HepG2 (cell line): ENCODE results near the gene GRPEL2. TPM values are rescaled to one million over a fixed set of nuclear protein-coding genes. Genes with fewer than 3 reads are reported as not detected.
A peak's percentile ranks its signal among the peaks of the same experiment; 100 is the strongest.

Source experiments
- CREB3 ChIP-seq: sonication (generic); formaldehyde crosslinking; IDR thresholded peaks from 2 replicates; pipeline ENCODE4 v1.5.0; 2020; ENCODE audit warnings: missing genetic modification reagents
- FIP1L1 ChIP-seq: fragments of 200-400 bp; formaldehyde crosslinking; IDR thresholded peaks from 2 replicates; pipeline ENCODE4 v1.6.1; 2018; ENCODE audit warnings: low read depth, mild to moderate bottlenecking, low read length, moderate library complexity, borderline replicate concordance; ENCODE audit not compliant: insufficient read depth
- HINFP ChIP-seq: sonication (generic); formaldehyde crosslinking; IDR thresholded peaks from 2 replicates; pipeline ENCODE4 v1.4.0; 2020; ENCODE audit warnings: low read depth, mild to moderate bottlenecking, missing genetic modification reagents
- HOXA5 ChIP-seq: sonication (generic); formaldehyde crosslinking; IDR thresholded peaks from 2 replicates; pipeline ENCODE4 v1.4.0; 2020; ENCODE audit warnings: missing genetic modification reagents
- KAT8 ChIP-seq: IDR thresholded peaks from 2 replicates; pipeline ENCODE4 v1.6.1; 2016; ENCODE audit warnings: missing genetic modification reagents, missing compliant biosample characterization
- MAX ChIP-seq: IDR thresholded peaks from 2 replicates; pipeline ENCODE4 v1.6.1; 2012; ENCODE audit warnings: inconsistent platforms
- PITX1 ChIP-seq: sonication (generic); formaldehyde crosslinking; IDR thresholded peaks from 2 replicates; pipeline ENCODE4 v1.5.1; 2020; ENCODE audit warnings: mild to moderate bottlenecking, missing genetic modification reagents
- RFX3 ChIP-seq: IDR thresholded peaks from 2 replicates; pipeline ENCODE4 v1.6.1; 2016; ENCODE audit warnings: missing biosample characterization, missing genetic modification reagents
- RNF2 ChIP-seq: fragments of 450-650 bp; conservative IDR thresholded peaks from 2 replicates; pipeline ENCODE4 v1.6.1; 2016; ENCODE audit warnings: low read depth
- U2AF2 ChIP-seq: fragments of 200-400 bp; formaldehyde crosslinking; IDR thresholded peaks from 2 replicates; pipeline ENCODE4 v1.6.1; 2017; ENCODE audit warnings: low read depth, mild to moderate bottlenecking, low read length
- ZNF142 ChIP-seq: sonication (generic); formaldehyde crosslinking; IDR thresholded peaks from 2 replicates; pipeline ENCODE4 v1.4.0; 2020; ENCODE audit warnings: missing genetic modification reagents
- ZNF670 ChIP-seq: sonication (generic); formaldehyde crosslinking; IDR thresholded peaks from 2 replicates; pipeline ENCODE4 v1.8.0; 2022; ENCODE audit warnings: mild to moderate bottlenecking, missing genetic modification reagents, borderline replicate concordance
- ZNF83 ChIP-seq: sonication (generic); formaldehyde crosslinking; IDR thresholded peaks from 2 replicates; pipeline ENCODE4 v1.4.0; 2020; ENCODE audit warnings: missing genetic modification reagents, mild to moderate bottlenecking, borderline replicate concordance
- polyA plus RNA-seq, 8 experiments: library from polyadenylated mRNA; depleted of rRNA in 3 of 8; stranded (reverse) in 7 of 8; unstranded in 1 of 8; fragments of >200 nt; fragmentation: Illumina TruSeq in 4 of 8; extraction: Trizol in 4 of 8; gene quantifications; 2 replicates each; pipeline versions ENCODE4 v1.2.1 to v1.2.3, GENCODE V29; 2011 to 2016; ENCODE audit warnings: low read depth in 4 of 8, missing spikeins in 1 of 8, mixed read lengths in 1 of 8; ENCODE audit not compliant: insufficient read depth in 1 of 8
- total RNA-seq, 5 experiments: library from RNA; depleted of rRNA; stranded (reverse); fragments of >200 nt; fragmentation: Illumina TruSeq; extraction: Trizol; gene quantifications; 2 replicates each; pipeline ENCODE4 v1.2.3, GENCODE V29; 2016; ENCODE audit warnings: low read depth in 1 of 5
- TF ChIP-seq, protein P1 (sequence below): sonication (generic); formaldehyde crosslinking; IDR thresholded peaks from 2 replicates; pipeline ENCODE4 v1.4.0; 2020; ENCODE audit warnings: mild to moderate bottlenecking, missing genetic modification reagents
- TF ChIP-seq, protein P2 (sequence below): sonication (generic); formaldehyde crosslinking; IDR thresholded peaks from 2 replicates; pipeline ENCODE4 v1.4.0; 2020; ENCODE audit warnings: missing genetic modification reagents, borderline replicate concordance
- TF ChIP-seq, protein P3 (sequence below): sonication (generic); formaldehyde crosslinking; IDR thresholded peaks from 2 replicates; pipeline ENCODE4 v1.4.0; 2020; ENCODE audit warnings: missing genetic modification reagents

GRPEL2 gene
- total and polyA plus RNA-seq, 2 of the 13 experiments (the other 11 are each of a cell fraction or from before 2014, with no cell fraction given) = 13.1 to 16.6 TPM

DNA sequence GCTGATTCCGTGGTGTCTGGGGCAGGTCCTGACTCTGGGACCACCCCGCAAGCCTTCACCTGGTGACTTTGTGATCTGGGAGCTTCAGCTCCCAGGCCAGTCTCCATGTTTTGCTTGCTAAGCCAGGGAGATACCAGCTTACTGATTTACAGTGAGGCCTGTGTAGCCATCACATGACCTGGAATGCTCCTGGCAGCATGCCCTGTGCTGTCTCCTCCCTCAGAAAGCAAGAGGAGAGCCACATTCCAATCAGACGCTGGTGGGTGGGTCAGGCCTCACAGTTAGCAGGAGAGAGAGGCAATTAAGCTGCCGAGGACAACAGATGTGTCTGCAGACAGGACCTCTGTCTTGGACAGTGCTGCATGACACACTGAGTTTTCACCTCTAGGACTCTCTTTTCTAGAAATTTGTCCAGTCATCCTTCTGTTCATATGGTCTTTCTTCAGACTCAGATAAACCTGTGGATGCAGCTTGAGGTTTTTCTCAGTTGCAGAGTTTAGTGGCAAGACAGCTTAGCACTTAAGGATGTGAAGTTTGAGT lies 24.4 kb upstream of the GRPEL2 start (continued):
- TF ChIP-seq, protein P1, sequence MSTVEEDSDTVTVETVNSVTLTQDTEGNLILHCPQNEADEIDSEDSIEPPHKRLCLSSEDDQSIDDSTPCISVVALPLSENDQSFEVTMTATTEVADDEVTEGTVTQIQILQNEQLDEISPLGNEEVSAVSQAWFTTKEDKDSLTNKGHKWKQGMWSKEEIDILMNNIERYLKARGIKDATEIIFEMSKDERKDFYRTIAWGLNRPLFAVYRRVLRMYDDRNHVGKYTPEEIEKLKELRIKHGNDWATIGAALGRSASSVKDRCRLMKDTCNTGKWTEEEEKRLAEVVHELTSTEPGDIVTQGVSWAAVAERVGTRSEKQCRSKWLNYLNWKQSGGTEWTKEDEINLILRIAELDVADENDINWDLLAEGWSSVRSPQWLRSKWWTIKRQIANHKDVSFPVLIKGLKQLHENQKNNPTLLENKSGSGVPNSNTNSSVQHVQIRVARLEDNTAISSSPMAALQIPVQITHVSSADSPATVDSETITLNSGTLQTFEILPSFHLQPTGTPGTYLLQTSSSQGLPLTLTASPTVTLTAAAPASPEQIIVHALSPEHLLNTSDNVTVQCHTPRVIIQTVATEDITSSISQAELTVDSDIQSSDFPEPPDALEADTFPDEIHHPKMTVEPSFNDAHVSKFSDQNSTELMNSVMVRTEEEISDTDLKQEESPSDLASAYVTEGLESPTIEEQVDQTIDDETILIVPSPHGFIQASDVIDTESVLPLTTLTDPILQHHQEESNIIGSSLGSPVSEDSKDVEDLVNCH (CRISPR knock-in tag) = no peak
- no peak for TF ChIP-seq U2AF2
- no peak for TF ChIP-seq FIP1L1
- no peak for TF ChIP-seq RNF2
- TF ChIP-seq MAX = peak; percentile 57
- peak; percentile 69; the same call in 1 of the 2 replicates for TF ChIP-seq KAT8 (CRISPR knock-in tag)
- no peak for TF ChIP-seq RFX3 (CRISPR knock-in tag)
- TF ChIP-seq, protein P2, sequence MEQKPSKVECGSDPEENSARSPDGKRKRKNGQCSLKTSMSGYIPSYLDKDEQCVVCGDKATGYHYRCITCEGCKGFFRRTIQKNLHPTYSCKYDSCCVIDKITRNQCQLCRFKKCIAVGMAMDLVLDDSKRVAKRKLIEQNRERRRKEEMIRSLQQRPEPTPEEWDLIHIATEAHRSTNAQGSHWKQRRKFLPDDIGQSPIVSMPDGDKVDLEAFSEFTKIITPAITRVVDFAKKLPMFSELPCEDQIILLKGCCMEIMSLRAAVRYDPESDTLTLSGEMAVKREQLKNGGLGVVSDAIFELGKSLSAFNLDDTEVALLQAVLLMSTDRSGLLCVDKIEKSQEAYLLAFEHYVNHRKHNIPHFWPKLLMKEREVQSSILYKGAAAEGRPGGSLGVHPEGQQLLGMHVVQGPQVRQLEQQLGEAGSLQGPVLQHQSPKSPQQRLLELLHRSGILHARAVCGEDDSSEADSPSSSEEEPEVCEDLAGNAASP (CRISPR knock-in tag) = peak; percentile 88
- TF ChIP-seq HINFP (CRISPR knock-in tag) = no peak
- TF ChIP-seq ZNF142 (CRISPR knock-in tag) = 0 out of 2 replicates have a peak, but pooled peaks have one; percentile 57
- no peak for TF ChIP-seq ZNF670 (CRISPR knock-in tag)
- peak; percentile 55; the same call in 1 of the 2 replicates for TF ChIP-seq PITX1 (CRISPR knock-in tag)
- TF ChIP-seq ZNF83 (CRISPR knock-in tag) = no peak
- TF ChIP-seq CREB3 (CRISPR knock-in tag) = no peak
- TF ChIP-seq, protein P3, sequence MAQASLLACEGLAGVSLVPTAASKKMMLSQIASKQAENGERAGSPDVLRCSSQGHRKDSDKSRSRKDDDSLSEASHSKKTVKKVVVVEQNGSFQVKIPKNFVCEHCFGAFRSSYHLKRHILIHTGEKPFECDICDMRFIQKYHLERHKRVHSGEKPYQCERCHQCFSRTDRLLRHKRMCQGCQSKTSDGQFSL (CRISPR knock-in tag) = no peak
- peak; percentile 24; the same call in 1 of the 2 replicates for TF ChIP-seq HOXA5 (CRISPR knock-in tag)
